ENCODE data around the gene ADGRG2.

- no peak for TF ChIP-seq CTCF (IDR thresholded peaks at IDR 0.05)
- TF ChIP-seq POLR2A (IDR thresholded peaks at IDR 0.05): no peak
- TF ChIP-seq POLR2AphosphoS5 (IDR thresholded peaks at IDR 0.05): no peak
These were observed 124.4 kb downstream of the ADGRG2 start for GRCh38 chrX:18997916-18998315.
